Lower leg skin (tissue), 3 donors: ENCODE results near the gene TPST1.

ENCODE experiments used
- POLR2A ChIP-seq, 2 donors: fragments of 450-650 bp; IDR thresholded peaks; one replicate each; pipeline ENCODE4 v1.6.1; 2016 to 2017; ENCODE audit warnings: antibody characterized with exemption in 2 of 2, mild to moderate bottlenecking in 1 of 2, moderate library complexity in 1 of 2
- TF ChIP-seq, protein P1 (sequence below), 3 donors: fragments of 450-650 bp; IDR thresholded peaks; one replicate each; pipeline ENCODE4 v1.5.1; 2016; ENCODE audit warnings: antibody characterized with exemption in 3 of 3, mild to moderate bottlenecking in 3 of 3, moderate library complexity in 2 of 3

DNA sequence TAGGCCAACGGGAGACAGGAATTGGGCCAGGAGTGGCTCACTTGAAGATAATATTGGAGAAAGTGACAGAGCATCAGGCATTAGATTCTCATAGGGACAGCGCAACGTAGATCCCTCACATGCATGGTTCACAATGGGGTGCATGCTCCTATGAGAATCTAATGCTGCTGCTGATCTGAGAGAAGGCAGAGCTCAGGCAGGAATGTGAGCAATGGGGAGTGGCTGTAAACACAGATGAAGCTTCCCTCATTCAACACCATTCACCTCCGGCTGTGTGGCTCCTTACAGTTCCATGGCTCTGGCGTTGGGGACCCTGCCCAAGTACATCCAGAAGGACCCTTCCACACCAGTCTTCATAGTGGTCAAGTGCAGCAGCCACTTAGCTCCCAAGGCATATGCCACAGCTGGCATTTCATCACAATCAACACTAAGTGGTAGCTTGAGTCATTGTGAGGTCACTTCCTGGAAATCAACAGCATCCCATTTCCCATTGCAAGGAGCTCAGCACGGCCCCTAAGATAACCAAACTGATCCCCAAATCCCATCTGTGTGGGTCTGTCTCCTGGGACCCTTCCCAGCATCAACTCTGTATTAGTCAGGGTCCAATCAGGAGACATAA is 174.5 kb downstream of the TPST1 start:
- TF ChIP-seq, protein P1, sequence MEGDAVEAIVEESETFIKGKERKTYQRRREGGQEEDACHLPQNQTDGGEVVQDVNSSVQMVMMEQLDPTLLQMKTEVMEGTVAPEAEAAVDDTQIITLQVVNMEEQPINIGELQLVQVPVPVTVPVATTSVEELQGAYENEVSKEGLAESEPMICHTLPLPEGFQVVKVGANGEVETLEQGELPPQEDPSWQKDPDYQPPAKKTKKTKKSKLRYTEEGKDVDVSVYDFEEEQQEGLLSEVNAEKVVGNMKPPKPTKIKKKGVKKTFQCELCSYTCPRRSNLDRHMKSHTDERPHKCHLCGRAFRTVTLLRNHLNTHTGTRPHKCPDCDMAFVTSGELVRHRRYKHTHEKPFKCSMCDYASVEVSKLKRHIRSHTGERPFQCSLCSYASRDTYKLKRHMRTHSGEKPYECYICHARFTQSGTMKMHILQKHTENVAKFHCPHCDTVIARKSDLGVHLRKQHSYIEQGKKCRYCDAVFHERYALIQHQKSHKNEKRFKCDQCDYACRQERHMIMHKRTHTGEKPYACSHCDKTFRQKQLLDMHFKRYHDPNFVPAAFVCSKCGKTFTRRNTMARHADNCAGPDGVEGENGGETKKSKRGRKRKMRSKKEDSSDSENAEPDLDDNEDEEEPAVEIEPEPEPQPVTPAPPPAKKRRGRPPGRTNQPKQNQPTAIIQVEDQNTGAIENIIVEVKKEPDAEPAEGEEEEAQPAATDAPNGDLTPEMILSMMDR (IDR thresholded peaks at IDR 0.05): no peak
- TF ChIP-seq POLR2A (IDR thresholded peaks at IDR 0.05): no peak
